AG08396 (cell line): ENCODE measurements around the gene KIF22.

ENCODE experiments used
- DNase-seq: peaks from one replicate; pipeline ENCODE4 v3.0.0; 2012; ENCODE audit warnings: low spot score, mixed read lengths

The KIF22 gene

DNA sequence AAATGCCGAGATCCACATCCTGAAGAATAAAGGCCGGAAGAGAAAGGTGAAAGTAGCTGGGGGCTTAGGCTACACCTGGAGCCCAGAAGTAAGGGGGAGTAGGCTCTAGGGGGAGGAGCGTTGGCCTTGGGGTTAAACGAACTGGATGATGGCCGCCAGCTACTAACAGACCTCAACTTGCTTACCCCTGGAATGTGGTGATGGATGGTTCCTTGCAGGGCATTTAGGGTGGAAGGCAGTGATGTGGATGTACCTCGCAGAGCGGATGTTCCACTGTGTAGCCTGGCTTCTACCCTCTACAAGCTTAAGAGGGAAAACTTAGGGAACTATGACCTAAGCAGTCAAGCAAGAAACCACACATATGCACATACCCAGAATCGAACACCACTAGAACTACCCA lies 13.5 kb downstream of the KIF22 start:
- DNase-seq = no peak

- peak; percentile 43 for DNase-seq
These were observed 14.1 kb downstream of the KIF22 start for GRCh38 chr16:29804455-29805231.

DNA sequence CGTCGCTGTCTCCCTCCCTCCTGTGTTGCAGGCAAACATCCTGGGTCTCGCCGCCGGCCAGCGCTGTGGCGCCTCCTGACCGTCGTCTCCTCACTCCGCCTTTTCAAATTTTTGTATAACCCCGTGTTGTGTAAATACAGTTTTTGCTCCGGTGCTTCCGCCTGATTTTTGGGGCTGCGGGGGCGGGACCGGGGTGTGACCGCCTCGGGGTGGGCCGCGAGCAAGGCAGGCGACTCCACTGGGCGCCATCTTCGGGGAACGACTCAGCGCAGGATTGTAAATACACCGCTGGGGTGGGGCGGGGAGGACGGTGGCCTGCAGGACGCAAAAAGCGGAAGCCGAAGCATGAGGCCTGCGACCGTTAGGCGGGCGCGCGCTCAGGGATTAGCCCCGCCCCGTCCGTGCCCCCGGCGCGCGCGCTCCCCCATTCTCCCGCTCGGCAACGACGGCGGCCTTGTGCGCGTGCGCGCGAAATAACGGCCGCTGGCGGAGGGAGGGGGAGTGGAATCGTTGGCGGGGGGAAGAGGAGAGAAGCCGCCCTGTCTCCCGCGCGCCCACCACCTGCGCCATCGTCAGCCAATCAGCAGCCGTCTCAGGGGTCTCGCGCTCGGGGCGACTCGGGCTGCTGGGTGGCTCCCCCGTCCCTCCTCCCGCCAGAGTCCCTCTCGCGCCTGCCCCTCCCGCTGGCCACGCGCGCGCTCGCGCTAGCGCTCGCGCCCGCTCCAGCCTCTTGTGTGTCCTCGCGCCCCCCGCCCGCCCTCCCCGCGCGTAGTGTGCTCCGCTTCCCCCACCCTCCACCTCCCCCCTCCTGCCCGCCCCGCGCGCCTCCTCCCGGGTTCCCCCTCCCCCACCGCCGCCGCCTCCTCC lies 14.9 kb downstream of the KIF22 start:
- peak; percentile 96 for DNase-seq

DNA sequence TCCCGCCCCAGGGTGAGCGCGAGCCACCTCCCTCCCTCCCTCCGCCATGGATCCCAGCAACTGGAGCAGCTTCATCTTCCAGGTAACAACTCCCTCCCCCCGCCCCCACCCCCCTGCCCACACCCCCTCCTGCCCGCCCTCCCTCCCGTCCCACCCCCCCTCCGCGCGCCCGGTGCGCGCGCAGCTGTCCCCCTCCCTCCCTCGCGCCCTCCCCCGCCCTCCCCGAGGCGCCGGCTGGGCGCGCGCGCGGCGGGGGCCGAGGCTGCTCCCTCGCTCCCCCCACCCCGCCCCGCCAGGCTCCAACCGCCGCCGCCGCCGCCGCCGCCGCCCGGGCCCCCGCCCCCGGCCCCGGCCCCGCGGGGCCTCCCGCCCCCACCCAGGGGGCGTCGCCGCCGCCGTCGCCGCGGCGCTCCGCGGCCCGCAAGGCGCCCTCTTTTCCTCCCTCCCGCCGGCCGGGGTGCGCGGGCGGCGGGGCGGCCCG lies 15.6 kb downstream of the KIF22 start, which contains the start of gene MAZ:
MAZ (plus strand) TSS at position 431 of the 481 bp plus-strand sequence. CDS start 173 bp downstream, outside the sequence.
- no peak for DNase-seq

DNA sequence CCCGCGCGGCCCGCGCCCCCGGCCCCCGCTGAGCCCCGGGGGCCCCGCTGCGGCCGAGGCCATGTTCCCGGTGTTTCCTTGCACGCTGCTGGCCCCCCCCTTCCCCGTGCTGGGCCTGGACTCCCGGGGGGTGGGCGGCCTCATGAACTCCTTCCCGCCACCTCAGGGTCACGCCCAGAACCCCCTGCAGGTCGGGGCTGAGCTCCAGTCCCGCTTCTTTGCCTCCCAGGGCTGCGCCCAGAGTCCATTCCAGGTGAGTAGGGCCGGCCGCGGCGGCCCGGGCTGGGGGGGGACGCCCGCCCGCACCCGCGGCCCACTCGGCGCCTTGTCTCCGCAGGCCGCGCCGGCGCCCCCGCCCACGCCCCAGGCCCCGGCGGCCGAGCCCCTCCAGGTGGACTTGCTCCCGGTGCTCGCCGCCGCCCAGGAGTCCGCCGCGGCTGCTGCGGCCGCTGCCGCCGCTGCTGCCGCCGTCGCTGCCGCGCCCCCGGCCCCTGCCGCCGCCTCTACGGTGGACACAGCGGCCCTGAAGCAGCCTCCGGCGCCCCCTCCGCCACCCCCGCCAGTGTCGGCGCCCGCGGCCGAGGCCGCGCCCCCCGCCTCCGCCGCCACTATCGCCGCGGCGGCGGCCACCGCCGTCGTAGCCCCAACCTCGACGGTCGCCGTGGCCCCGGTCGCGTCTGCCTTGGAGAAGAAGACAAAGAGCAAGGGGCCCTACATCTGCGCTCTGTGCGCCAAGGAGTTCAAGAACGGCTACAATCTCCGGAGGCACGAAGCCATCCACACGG lies 16.3 kb downstream of the KIF22 start:
- DNase-seq = no peak

GRCh38 chr16:29807426-29808218 lies 17.1 kb downstream of the KIF22 start:
- peak; percentile 81 for DNase-seq

- no peak for DNase-seq
These were observed 17.8 kb downstream of the KIF22 start for GRCh38 chr16:29808219-29808900.

DNA sequence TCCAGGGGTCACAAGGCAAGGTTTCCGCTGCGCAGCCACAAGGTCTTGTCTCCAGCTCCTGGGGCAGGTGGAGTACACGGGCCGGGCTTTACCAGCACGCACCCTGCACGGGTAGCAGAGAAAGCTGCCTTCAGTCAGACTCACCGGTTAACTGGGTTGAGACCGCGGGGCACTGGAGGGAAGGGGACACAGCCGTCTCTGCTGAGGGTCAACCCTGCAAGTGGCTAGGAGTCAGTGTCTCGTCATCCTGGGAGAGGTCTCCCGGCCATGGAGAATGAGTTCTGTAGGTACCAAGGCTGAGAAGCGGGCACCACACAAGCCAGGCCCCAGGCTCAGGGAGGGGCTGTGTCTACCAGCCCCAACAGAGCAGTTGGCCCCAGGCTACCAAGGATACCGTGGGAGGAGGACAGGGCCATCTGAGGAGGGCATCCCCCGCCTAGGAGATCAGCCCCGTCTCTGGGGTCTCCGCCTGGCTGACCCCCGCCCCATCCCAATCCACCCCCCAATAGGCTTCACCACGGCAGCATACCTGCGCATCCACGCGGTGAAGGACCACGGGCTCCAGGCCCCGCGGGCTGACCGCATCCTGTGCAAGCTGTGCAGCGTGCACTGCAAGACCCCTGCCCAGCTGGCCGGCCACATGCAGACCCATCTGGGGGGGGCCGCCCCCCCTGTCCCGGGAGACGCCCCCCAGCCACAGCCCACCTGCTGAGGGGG lies 18.6 kb downstream of the KIF22 start:
- DNase-seq = no peak

DNA sequence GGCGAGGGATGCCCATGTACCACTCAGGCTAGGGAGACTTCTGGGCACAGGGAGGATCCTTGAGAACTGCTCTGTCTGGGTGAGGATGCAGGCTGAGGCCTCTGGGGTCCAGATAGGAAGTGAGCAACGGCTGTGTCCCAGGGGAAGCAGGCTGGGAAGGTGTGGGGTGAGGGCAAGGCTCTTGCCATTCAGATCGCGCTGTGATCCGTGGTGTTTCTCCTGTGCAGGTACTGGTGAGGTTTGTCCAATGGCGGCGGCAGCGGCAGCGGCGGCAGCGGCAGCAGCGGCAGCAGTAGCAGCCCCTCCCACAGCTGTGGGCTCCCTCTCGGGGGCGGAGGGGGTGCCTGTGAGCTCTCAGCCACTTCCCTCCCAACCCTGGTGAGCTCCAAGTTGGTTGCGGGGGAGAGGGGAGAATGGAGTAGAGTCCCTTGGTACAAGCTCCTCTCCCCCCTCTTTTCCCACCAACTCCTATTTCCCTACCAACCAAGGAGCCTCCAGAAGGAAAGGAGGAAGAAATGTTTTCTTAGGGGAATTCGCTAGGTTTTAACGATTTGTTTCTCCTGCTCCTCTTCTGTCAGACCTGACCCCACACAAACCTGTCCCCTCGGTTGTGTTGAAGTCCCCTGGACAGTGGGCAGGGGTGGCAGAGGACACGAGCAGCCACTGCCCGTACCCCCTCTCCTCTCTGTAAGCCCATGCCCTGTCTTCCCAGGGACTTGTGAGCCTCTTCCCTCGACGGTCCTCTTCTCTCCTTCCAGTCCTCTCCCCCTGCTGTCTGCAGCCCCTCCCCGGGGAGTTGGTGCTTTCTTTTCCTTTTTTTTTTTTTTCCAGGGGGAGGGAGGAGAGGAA lies 19.5 kb downstream of the KIF22 start:
- DNase-seq = no peak

DNA sequence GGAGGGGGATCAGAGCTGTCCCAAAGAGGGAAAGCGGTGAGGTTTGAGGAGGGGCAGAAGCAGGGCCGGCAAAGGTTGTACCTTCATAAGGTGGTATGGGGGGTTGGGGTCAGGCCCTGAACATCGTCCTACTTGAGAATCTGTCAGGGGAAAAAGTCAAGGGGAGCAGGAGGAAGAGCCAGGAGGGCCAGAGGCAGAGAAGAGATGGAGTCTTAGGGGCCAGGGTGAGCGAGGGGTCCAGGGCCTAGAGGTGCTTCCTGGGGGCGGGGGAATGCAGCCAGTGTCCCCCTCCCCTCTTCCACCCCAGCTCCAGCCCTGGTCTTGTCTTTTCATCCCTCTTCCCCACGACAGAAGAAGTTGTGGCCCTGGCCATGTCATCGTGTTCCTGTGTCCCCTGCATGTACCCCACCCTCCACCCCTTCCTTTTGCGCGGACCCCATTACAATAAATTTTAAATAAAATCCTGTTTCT lies 20.2 kb downstream of the KIF22 start:
- no peak for DNase-seq

DNA sequence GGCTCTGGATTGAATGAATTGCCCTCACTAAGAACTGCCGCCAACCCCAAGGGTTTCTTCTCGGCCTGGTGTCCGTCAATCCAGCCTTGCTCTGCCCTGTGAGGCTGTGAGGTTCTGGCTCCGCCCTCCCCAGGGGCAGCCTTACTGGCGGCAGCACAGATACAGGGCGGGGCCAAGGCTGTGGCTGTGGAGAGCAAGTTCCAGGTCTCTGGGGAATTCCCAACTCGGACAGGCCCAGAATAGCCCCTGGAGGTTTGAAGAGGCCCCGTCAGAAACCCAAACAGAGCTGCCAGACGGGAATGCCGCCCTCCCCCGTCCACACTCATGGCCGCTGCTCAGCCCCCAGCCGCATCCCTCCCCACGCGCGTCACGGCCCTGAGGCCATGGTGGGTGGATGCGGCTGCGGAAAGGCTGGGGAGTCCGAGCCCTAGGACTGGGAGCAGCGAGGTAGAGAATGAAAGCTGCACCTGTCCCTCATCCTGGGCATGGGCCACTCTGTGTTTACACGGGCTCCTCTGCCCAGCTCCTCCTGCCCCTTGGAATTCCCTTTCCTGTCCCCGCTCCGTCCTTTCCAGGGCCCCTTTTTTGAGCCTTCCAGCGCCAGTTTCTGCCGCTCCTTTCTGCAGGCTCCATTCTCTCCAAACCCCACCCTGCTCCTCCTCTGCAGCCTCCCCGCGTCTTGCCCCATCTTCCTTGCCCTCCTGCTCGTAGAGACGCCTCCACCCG lies 20.8 kb downstream of the KIF22 start:
- peak; percentile 93 for DNase-seq

DNA sequence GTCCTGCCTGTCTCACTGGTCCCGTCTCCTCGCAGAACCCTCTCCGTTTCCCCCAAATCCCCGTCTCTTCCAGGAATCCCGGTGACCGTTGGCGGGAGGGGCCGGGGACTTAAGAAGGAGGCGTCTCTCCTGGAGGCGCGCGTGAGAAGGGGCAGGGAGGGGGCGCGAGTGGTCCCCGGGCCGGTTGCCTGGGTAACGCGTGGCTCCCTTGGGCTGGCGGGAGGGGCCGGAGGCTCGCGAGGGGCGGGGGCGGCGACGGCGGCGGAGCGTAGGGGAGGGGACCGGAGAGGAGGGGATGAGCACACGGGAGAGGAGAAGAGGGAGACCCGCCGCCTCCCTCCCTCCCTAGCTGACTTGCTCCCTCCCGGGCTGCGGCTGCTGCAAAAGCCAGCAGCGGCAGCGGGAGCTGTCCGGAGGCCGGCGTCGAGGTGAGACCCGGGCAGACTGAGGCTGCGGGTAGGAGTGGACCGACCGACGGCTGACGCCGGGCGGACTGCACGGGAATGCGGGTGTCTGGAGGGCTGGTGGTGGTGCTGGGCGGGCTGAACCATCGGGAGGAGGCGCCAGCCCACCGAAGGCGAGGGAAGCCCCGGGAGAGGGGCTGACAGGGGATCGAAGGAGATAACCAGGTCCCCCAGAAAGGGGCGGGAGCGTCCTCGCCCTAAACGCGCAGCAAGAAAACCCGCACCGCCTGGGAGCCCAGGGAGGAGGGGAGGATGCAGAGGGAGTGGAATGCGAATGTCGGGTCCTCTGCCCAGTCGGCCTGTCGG lies 21.5 kb downstream of the KIF22 start, which contains the start of gene PRRT2:
PRRT2 (plus strand) TSS at position 298 of the 770 bp plus-strand sequence. CDS start 862 bp downstream, outside the sequence.
- peak; percentile 53 for DNase-seq

GRCh38 chr16:29812754-29813643 lies 22.4 kb downstream of the KIF22 start:
- no peak for DNase-seq

GRCh38 chr16:29813644-29814562 lies 23.4 kb downstream of the KIF22 start:
- DNase-seq = no peak

GRCh38 chr16:29814592-29814991 lies 24.0 kb downstream of the KIF22 start:
- no peak for DNase-seq
